Measurements from ENCODE around the gene SOBP.
"Not testable (repeated sequence)": the region's sequence is repeated elsewhere in the genome, so short reads cannot be mapped to it uniquely, and the experiment has no call there.

The SOBP gene

DNA sequence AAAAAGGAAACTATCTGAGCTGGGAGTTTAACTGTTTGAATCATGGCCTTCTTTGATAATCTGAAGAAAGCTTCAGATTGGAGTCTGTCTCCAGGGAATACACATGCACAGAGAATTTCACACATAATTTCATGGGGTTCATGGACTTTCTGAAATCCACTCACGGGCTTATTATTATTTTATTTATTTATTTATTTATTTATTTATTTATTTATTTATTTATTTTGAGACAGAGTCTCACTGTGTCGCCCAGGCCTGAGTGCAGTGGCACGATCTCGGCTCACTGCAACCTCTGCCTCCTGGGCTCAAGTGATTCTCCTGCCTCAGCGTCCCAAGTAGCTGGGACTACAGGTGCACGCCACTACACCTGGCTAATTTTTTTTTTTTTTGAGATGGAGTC is 63.2 kb downstream of the SOBP start:
- not testable (repeated sequence) for DNase-seq (ENCODE audit: low read depth in 2 of 2)

DNA sequence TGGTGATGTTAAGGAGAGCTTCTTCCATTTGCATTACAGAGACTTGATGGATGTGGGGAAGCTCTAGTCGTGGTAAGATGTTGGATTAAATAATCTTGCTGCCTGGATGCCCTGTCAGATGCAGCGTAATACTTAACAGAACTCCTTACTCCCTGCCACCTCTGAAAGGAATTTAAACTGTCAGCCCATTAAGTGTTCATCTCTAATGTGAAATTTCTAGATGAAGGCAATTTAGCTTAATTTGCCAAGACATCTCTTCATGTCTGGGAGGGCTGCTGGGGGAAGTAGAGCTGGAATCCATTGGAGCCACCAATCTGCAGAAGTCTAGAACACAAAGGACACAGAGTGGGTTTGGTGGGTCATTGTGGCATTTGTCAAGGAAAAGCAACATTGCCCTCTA is 64.4 kb downstream of the SOBP start:
- DNase-seq (ENCODE audit: low read depth in 2 of 2): no peak

GRCh38 chr6:107554918-107555317 is 65.0 kb downstream of the SOBP start:
- no peak for DNase-seq (ENCODE audit: low read depth in 2 of 2)

- no peak for DNase-seq (ENCODE audit: low read depth in 2 of 2)
These were observed 65.5 kb downstream of the SOBP start for GRCh38 chr6:107555449-107555848.

GRCh38 chr6:107556082-107556481 is 66.2 kb downstream of the SOBP start:
- DNase-seq (ENCODE audit: low read depth in 2 of 2): no peak

- no peak for DNase-seq (ENCODE audit: low read depth in 2 of 2)
These were observed 67.8 kb downstream of the SOBP start for GRCh38 chr6:107557698-107558097.

DNA sequence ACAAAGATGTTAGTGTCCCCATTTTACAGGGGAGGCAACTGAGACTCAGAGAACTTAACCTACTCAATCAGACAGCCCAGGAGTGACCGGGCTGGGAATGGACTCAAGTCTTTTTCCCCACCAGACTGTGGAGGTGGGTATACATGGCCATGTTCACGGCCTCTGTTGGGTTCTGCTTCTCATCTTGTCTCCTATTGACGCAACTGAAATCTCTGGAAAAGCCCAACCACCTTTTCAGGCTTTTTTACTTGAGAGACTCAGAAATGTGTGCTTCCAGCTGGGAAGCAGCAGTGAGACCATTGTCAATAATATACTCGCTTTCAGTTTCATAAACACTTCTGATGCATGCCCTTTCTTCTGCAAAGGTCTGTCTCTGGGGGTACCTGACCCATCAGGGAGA is 70.7 kb downstream of the SOBP start:
- no peak for DNase-seq (ENCODE audit: low read depth in 2 of 2)

GRCh38 chr6:107561306-107561705 is 71.4 kb downstream of the SOBP start:
- no peak for DNase-seq (ENCODE audit: low read depth in 2 of 2)

- DNase-seq (ENCODE audit: low read depth in 2 of 2): no peak
These were observed 74.0 kb downstream of the SOBP start for GRCh38 chr6:107563694-107564588.

- no peak for DNase-seq (ENCODE audit: low read depth in 2 of 2)
These were observed 74.7 kb downstream of the SOBP start for GRCh38 chr6:107564589-107564951.

GRCh38 chr6:107565165-107565723 is 75.3 kb downstream of the SOBP start:
- DNase-seq (ENCODE audit: low read depth in 2 of 2): no peak

DNA sequence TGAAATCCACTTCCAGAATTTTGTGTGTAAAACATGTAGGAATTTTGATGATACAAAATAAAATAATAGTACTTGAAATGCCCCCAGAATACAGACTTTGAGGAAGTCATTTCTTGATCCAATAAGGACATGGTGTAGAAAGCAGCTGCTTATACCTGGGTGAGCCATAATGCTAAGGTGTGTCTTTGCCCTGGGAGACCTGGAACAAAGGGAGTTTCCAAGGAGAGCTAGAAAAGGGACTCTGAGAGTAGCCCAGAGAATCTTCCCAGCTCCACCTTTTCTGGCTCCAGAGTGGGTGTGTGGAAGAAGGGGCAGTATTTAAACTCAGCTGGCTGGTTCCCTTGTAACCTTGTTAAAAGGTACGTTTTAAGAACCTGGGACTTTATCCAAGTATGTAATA is 77.7 kb downstream of the SOBP start:
- DNase-seq (ENCODE audit: low read depth in 2 of 2): no peak

DNA sequence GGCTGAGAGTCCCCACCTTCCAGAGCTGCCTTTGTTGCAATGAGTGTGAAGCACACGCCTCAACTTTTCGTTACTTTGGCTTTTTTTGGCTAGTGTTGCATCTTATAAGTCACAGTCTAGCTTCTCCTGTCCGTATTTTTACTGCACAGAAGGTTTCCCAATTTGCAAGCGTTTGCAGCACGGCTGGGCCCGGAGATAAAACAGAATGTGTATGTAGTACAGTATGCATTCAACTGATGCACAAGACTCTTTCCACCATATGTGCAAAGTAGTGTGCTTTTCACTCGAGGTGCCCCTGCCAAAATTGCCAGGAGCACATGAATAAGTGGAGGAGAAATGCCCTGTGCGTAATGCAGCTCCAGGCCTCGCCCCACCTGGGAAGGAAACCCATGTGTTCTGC is 79.6 kb downstream of the SOBP start:
- no peak for DNase-seq (ENCODE audit: low read depth in 2 of 2)

- no peak for DNase-seq (ENCODE audit: low read depth in 2 of 2)
These were observed 81.4 kb downstream of the SOBP start for GRCh38 chr6:107571354-107571753.

DNA sequence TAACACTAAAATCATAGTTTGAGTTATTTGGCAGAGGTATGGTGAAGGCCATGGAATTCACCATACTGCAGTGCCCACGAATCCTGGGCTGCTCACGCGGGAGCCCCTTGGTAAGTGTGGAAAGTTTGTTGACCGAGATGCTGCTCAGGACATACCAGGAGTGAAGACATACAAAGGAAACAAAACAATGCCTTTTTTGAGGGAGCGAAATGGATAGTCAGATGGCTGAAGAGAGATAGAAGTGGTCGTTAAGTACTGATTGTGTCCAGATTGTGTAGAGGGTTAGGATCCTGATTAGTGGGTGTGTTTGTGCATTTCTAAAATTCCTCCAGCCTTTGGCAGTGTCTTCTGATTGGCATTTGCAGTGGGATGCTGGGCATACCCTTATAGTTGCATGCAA is 83.0 kb downstream of the SOBP start:
- DNase-seq (ENCODE audit: low read depth in 2 of 2): no peak

DNA sequence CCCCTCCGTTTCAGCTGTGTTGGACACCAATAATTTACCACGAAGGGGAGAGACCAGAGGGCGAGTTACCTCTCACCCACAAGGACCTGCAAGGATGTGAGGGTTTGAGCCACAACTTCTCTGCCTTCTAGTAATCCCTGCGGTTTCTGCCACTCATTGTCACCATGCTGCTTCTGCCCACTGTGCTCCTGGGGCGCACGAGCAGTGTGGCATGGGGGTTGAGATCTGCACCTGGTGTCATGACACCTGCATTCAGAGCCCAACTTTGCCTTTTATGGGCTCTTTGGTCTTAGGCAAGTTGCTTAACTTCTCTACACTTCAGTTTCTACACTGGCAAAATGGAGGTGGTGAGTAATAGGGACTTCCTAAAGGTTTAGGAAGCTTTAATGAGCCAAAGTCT is 84.9 kb downstream of the SOBP start:
- DNase-seq (ENCODE audit: low read depth in 2 of 2): no peak

DNA sequence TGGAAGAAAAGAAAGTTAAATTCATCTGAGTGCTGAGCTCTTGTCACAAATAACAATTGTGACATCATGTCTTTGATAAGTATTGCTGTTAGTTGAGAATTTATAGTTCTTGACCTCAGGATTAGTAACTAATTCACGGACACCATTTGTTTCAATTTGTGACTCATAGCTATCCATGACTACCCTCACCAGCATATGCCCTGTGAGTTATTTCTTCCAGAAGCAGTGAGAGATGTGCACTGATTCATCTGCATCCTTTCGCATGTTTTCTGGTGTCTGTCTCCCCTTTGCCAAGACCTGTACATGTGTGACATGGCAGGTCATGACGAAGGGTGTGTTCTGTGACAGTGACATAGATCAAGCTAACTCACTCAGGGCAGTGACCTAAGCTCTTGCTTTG is 86.9 kb downstream of the SOBP start:
- no peak for DNase-seq (ENCODE audit: low read depth in 2 of 2)

- no peak for DNase-seq (ENCODE audit: low read depth in 2 of 2)
These were observed 88.9 kb downstream of the SOBP start for GRCh38 chr6:107578642-107579341.

- no peak for DNase-seq (ENCODE audit: low read depth in 2 of 2)
These were observed 89.6 kb downstream of the SOBP start for GRCh38 chr6:107579456-107580056.

GRCh38 chr6:107582086-107582485 is 92.2 kb downstream of the SOBP start:
- no peak for DNase-seq (ENCODE audit: low read depth in 2 of 2)

GRCh38 chr6:107584726-107585125 is 94.8 kb downstream of the SOBP start:
- no peak for DNase-seq (ENCODE audit: low read depth in 2 of 2)

DNA sequence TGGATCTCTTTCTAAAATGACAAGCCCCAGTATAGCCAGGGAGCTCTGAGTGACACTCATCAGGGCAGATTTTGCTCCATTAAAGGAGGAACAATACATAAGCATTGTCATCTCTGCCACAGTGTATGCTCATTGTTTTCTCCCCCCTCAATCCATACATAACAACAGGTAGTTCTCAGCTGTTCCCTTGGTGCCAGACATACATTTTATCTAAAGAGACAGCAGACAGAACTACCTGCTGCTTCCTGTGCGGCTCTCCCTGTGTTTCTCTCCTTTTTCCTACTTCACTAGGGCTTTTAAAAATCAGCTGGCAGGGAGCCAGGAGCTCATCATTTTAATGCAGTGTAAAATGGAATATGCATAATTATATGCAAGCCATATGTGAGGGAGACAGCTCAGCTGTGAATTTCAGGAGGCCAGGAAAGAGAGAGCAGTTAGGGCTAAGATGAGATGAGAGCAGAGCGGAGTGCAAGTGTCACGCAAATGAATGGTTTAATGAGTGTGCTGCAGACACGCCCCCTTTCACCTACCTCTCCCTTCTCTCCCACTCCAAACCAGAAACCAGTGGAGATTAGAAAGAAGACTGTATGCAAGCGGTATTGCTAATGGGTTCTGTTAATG is 96.0 kb downstream of the SOBP start:
- no peak for DNase-seq (ENCODE audit: low read depth in 2 of 2)
